ENCODE results near the gene HTATSF1.

HTATSF1 gene

GRCh38 chrX:136493011-136493410 lies 4.4 kb upstream of the HTATSF1 start:
- no peak overlapping the region for H3K4me2 ChIP-seq (ENCODE audit: low read length, poor library complexity, severe bottlenecking)
- no peak overlapping the region for H2BK12ac ChIP-seq (ENCODE audit: low read length in 2 of 2)
- H3K9me3 ChIP-seq (ENCODE audit: control insufficient read depth, low read length): no peaks in the 10 kb centered on the region
- no peak overlapping the region for H2BK15ac ChIP-seq (ENCODE audit: low read depth, poor library complexity, severe bottlenecking)
- no peak overlapping the region for H3K23ac ChIP-seq (ENCODE audit: low read length in 2 of 2)
- no peak overlapping the region for H2AFZ ChIP-seq (ENCODE audit: low read depth, low read length)
- no peak overlapping the region for H4K91ac ChIP-seq (ENCODE audit: low read length)
- H3K79me1 ChIP-seq (replicated peaks; ENCODE audit: low read length, poor library complexity, severe bottlenecking): no peaks in the 10 kb centered on the region
- H3K9ac ChIP-seq (ENCODE audit: low read length): no peak overlapping the region
- no peak overlapping the region for H3K27ac ChIP-seq (ENCODE audit: low read length, poor library complexity, severe bottlenecking)
- peaks cover 0 to 46% of the 10 kb centered on the region in 2 experiments for H3K27me3 ChIP-seq (ENCODE audit: control insufficient read depth in 1 of 2, insufficient read depth in 1 of 2, low read length in 2 of 2)
- H2AK5ac ChIP-seq (ENCODE audit: low read length, severe bottlenecking): no peak overlapping the region
- H3K4ac ChIP-seq (ENCODE audit: low read depth in 1 of 2, low read length in 2 of 2): no peak overlapping the region
- H3K14ac ChIP-seq (ENCODE audit: low read length in 2 of 2): no peak overlapping the region
- no peaks in the 10 kb centered on the region for H3K36me3 ChIP-seq (ENCODE audit: control insufficient read depth in 1 of 2, insufficient read depth in 2 of 2, low read depth in 1 of 2, low read length in 2 of 2)
- peaks cover 2% of the 10 kb centered on the region for H3K4me1 ChIP-seq (ENCODE audit: control insufficient read depth, insufficient read depth, low read depth, low read length)
- no peak overlapping the region for H2BK120ac ChIP-seq (ENCODE audit: low read depth, low read length)
- no peak overlapping the region for H3K4me3 ChIP-seq (ENCODE audit: insufficient read depth in 1 of 2, low read depth in 1 of 2, low read length in 2 of 2)
- no peak overlapping the region for H2BK5ac ChIP-seq (ENCODE audit: low read depth, low read length, poor library complexity, severe bottlenecking)
- no peak overlapping the region for H3K18ac ChIP-seq (ENCODE audit: low read depth in 1 of 2, low read length in 2 of 2)
- 67% methylated on average over 1 of the region's 1 CpG for WGBS
- no peak for DNase-seq
- no peak overlapping the region for H4K8ac ChIP-seq (ENCODE audit: low read length)

GRCh38 chrX:136495043-136495442 lies 2.3 kb upstream of the HTATSF1 start:
- no peak overlapping the region for H3K18ac ChIP-seq (ENCODE audit: low read depth in 1 of 2, low read length in 2 of 2)

GRCh38 chrX:136496186-136496763 lies 1.1 kb upstream of the HTATSF1 start:
- Histone ChIP-seq H3K27ac (ENCODE audit: low read length, poor library complexity, severe bottlenecking) (peak overlapping the region; percentile 71), H2AK5ac (ENCODE audit: low read length, severe bottlenecking) (no peak overlapping the region), H2BK5ac (ENCODE audit: low read depth, low read length, poor library complexity, severe bottlenecking) (no peak overlapping the region), H3K9me3 (ENCODE audit: control insufficient read depth, low read length) (no peaks in the 10 kb centered on the region), H3K4me2 (ENCODE audit: low read length, poor library complexity, severe bottlenecking) (peak overlapping the region; percentile 47), H3K4ac (ENCODE audit: low read depth in 1 of 2, low read length in 2 of 2) (no peak overlapping the region), H3K14ac (ENCODE audit: low read length in 2 of 2) (no peak overlapping the region), H3K23ac (ENCODE audit: low read length in 2 of 2) (no peak overlapping the region), H3K79me1 (replicated peaks; ENCODE audit: low read length, poor library complexity, severe bottlenecking) (no peaks in the 10 kb centered on the region), H2BK12ac (ENCODE audit: low read length in 2 of 2) (no peak overlapping the region), H2BK120ac (ENCODE audit: low read depth, low read length) (no peak overlapping the region), H3K36me3 (ENCODE audit: control insufficient read depth in 1 of 2, insufficient read depth in 2 of 2, low read depth in 1 of 2, low read length in 2 of 2) (peaks cover 0 to 11% of the 10 kb centered on the region in 2 experiments), H3K4me1 (ENCODE audit: control insufficient read depth, insufficient read depth, low read depth, low read length) (peaks cover 2% of the 10 kb centered on the region), H3K27me3 (ENCODE audit: control insufficient read depth in 1 of 2, insufficient read depth in 1 of 2, low read length in 2 of 2) (peaks cover 0 to 13% of the 10 kb centered on the region in 2 experiments), H2AFZ (ENCODE audit: low read depth, low read length) (no peak overlapping the region), H3K4me3 (ENCODE audit: insufficient read depth in 1 of 2, low read depth in 1 of 2, low read length in 2 of 2) (peak overlapping the region; percentile 76 to 82), H3K18ac (ENCODE audit: low read depth in 1 of 2, low read length in 2 of 2) (no peak overlapping the region), H4K8ac (ENCODE audit: low read length) (no peak overlapping the region), H3K9ac (ENCODE audit: low read length) (peak overlapping the region; percentile 83), H4K91ac (ENCODE audit: low read length) (no peak overlapping the region), H2BK15ac (ENCODE audit: low read depth, poor library complexity, severe bottlenecking) (no peak overlapping the region)
- DNase-seq: no peak
- 0% methylated on average over 8 of the region's 13 CpGs for WGBS

More at GRCh38 chrX:136495043-136495442, 2.3 kb upstream of the HTATSF1 start:
- no peak overlapping the region for H2BK120ac ChIP-seq (ENCODE audit: low read depth, low read length)
- no peak for DNase-seq
- no peak overlapping the region for H3K14ac ChIP-seq (ENCODE audit: low read length in 2 of 2)
- H3K9me3 ChIP-seq (ENCODE audit: control insufficient read depth, low read length): no peaks in the 10 kb centered on the region
- no peak overlapping the region for H3K9ac ChIP-seq (ENCODE audit: low read length)
- peaks cover 0 to 26% of the 10 kb centered on the region in 2 experiments for H3K27me3 ChIP-seq (ENCODE audit: control insufficient read depth in 1 of 2, insufficient read depth in 1 of 2, low read length in 2 of 2)
- H3K23ac ChIP-seq (ENCODE audit: low read length in 2 of 2): no peak overlapping the region
- H3K4me3 ChIP-seq (ENCODE audit: insufficient read depth in 1 of 2, low read depth in 1 of 2, low read length in 2 of 2): no peak overlapping the region
- H3K4ac ChIP-seq (ENCODE audit: low read depth in 1 of 2, low read length in 2 of 2): no peak overlapping the region
- no peaks in the 10 kb centered on the region for H3K36me3 ChIP-seq (ENCODE audit: control insufficient read depth in 1 of 2, insufficient read depth in 2 of 2, low read depth in 1 of 2, low read length in 2 of 2)
- 92% methylated on average over 3 of the region's 4 CpGs for WGBS
- H4K8ac ChIP-seq (ENCODE audit: low read length): no peak overlapping the region
- H2BK12ac ChIP-seq (ENCODE audit: low read length in 2 of 2): no peak overlapping the region
- no peak overlapping the region for H4K91ac ChIP-seq (ENCODE audit: low read length)
- H3K4me1 ChIP-seq (ENCODE audit: control insufficient read depth, insufficient read depth, low read depth, low read length): peaks cover 2% of the 10 kb centered on the region
- no peak overlapping the region for H2AK5ac ChIP-seq (ENCODE audit: low read length, severe bottlenecking)
- no peak overlapping the region for H3K4me2 ChIP-seq (ENCODE audit: low read length, poor library complexity, severe bottlenecking)
- no peak overlapping the region for H2BK5ac ChIP-seq (ENCODE audit: low read depth, low read length, poor library complexity, severe bottlenecking)
- H3K79me1 ChIP-seq (replicated peaks; ENCODE audit: low read length, poor library complexity, severe bottlenecking): no peaks in the 10 kb centered on the region
- no peak overlapping the region for H3K27ac ChIP-seq (ENCODE audit: low read length, poor library complexity, severe bottlenecking)
- no peak overlapping the region for H2AFZ ChIP-seq (ENCODE audit: low read depth, low read length)
- H2BK15ac ChIP-seq (ENCODE audit: low read depth, poor library complexity, severe bottlenecking): no peak overlapping the region

- peak; percentile 90 for DNase-seq
- peak overlapping the region; percentile 73 to 89 for H3K18ac ChIP-seq (ENCODE audit: low read depth in 1 of 2, low read length in 2 of 2)
- 0% methylated on average over 14 of the region's 111 CpGs for WGBS
Observed at GRCh38 chrX:136496764-136497555, 432 bp upstream of the HTATSF1 start.

More at GRCh38 chrX:136496764-136497555, 432 bp upstream of the HTATSF1 start:
- H3K4ac ChIP-seq (ENCODE audit: low read depth in 1 of 2, low read length in 2 of 2): peak overlapping the region; percentile 79 to 91
- peak overlapping the region; percentile 76 to 88 for H3K4me3 ChIP-seq (ENCODE audit: insufficient read depth in 1 of 2, low read depth in 1 of 2, low read length in 2 of 2)
- H3K23ac ChIP-seq (ENCODE audit: low read length in 2 of 2): no peak overlapping the region
- peak overlapping the region; percentile 71 for H3K27ac ChIP-seq (ENCODE audit: low read length, poor library complexity, severe bottlenecking)
- H3K9ac ChIP-seq (ENCODE audit: low read length): peak overlapping the region; percentile 91
- H3K4me2 ChIP-seq (ENCODE audit: low read length, poor library complexity, severe bottlenecking): peak overlapping the region; percentile 47
- peaks cover 2% of the 10 kb centered on the region for H3K4me1 ChIP-seq (ENCODE audit: control insufficient read depth, insufficient read depth, low read depth, low read length)
- H2AK5ac ChIP-seq (ENCODE audit: low read length, severe bottlenecking): no peak overlapping the region
- peaks cover 0 to 8% of the 10 kb centered on the region in 2 experiments for H3K27me3 ChIP-seq (ENCODE audit: control insufficient read depth in 1 of 2, insufficient read depth in 1 of 2, low read length in 2 of 2)
- no peaks in the 10 kb centered on the region for H3K9me3 ChIP-seq (ENCODE audit: control insufficient read depth, low read length)
- peak overlapping the region; percentile 89 for H2BK120ac ChIP-seq (ENCODE audit: low read depth, low read length)
- peak overlapping the region; percentile 94 for H4K8ac ChIP-seq (ENCODE audit: low read length)
- peak overlapping the region; percentile 57 for H2BK5ac ChIP-seq (ENCODE audit: low read depth, low read length, poor library complexity, severe bottlenecking)
- H4K91ac ChIP-seq (ENCODE audit: low read length): peak overlapping the region; percentile 50
- H2BK12ac ChIP-seq (ENCODE audit: low read length in 2 of 2): no peak overlapping the region
- no peak overlapping the region for H3K14ac ChIP-seq (ENCODE audit: low read length in 2 of 2)
- no peak overlapping the region for H2BK15ac ChIP-seq (ENCODE audit: low read depth, poor library complexity, severe bottlenecking)
- peak overlapping the region; percentile 53 for H2AFZ ChIP-seq (ENCODE audit: low read depth, low read length)
- H3K36me3 ChIP-seq (ENCODE audit: control insufficient read depth in 1 of 2, insufficient read depth in 2 of 2, low read depth in 1 of 2, low read length in 2 of 2): peaks cover 0 to 16% of the 10 kb centered on the region in 2 experiments
- H3K79me1 ChIP-seq (replicated peaks; ENCODE audit: low read length, poor library complexity, severe bottlenecking): no peaks in the 10 kb centered on the region

Data from mesenchymal stem cell (in vitro differentiated cells and primary cell).